ENCODE data around the gene PTTG1.

- TF ChIP-seq CTCF (IDR thresholded peaks at IDR 0.05), result no peak
- TF ChIP-seq POLR2A (IDR thresholded peaks at IDR 0.05), result no peak
These were observed 31.1 kb downstream of the PTTG1 start for GRCh38 chr5:160452795-160453194.
